H1 (cell line): Measurements from ENCODE around the gene TPMT. TPM values are rescaled to one million over a fixed set of nuclear protein-coding genes. Genes with fewer than 3 reads are reported as not detected.

Experiments used
- CTCF ChIA-PET: fragments of 300-600 bp; sonication (Branson Sonifier 250); formaldehyde crosslinking; loops from one replicate; lab custom pipeline; 2021; ENCODE audit not compliant: partially characterized antibody; lab: Charles Lee
- POLR2A ChIA-PET: fragments of 300-600 bp; sonication (Branson Sonifier 250); formaldehyde crosslinking; loops from one replicate; lab custom pipeline; 2021; ENCODE audit warnings: inconsistent platforms; ENCODE audit not compliant: partially characterized antibody; lab: Charles Lee
- DNase-seq, 2 experiments: peaks; one replicate each; pipeline versions ENCODE4 v3.0.0 to v3.0.0-alpha.2; 2010 to 2022; ENCODE audit warnings: low spot score in 2 of 2, low read depth in 1 of 2, mixed read lengths in 1 of 2
- FAIRE-seq: peaks from 2 replicates; lab custom pipeline; 2011; peaks lifted over from hg19 to GRCh38; lab: Jason Lieb, UNC
- H2AFZ ChIP-seq: 2 replicates; pipeline ENCODE4 v1.8.1; 2012; ENCODE audit warnings: low read length, inconsistent platforms
- H2AK5ac ChIP-seq: 2 replicates; pipeline ENCODE4 v1.6.1; 2013; ENCODE audit warnings: low read depth, low read length
- H2BK120ac ChIP-seq: replicated peaks from 2 replicates; pipeline ENCODE3; 2013; ENCODE audit warnings: low read depth, low read length, inconsistent platforms
- H2BK12ac ChIP-seq: 2 replicates; pipeline ENCODE4 v1.6.1; 2013; ENCODE audit warnings: low read depth, low read length
- H2BK15ac ChIP-seq: 2 replicates; pipeline ENCODE4 v1.6.1; 2013; ENCODE audit warnings: low read length
- H2BK20ac ChIP-seq: 2 replicates; pipeline ENCODE4 v1.6.1; 2013; ENCODE audit warnings: low read length
- H2BK5ac ChIP-seq: 2 replicates; pipeline ENCODE4 v1.6.1; 2013; ENCODE audit warnings: low read depth, low read length
- H3K14ac ChIP-seq: 2 replicates; pipeline ENCODE4 v1.6.1; 2013; ENCODE audit warnings: inconsistent platforms; ENCODE audit not compliant: insufficient read length
- H3K18ac ChIP-seq: 2 replicates; pipeline ENCODE4 v1.6.1; 2013; ENCODE audit warnings: low read length; ENCODE audit errors: extremely low read depth
- H3K23ac ChIP-seq: 2 replicates; pipeline ENCODE4 v1.6.1; 2013; ENCODE audit warnings: inconsistent platforms; ENCODE audit not compliant: insufficient read length
- H3K23me2 ChIP-seq: 2 replicates; pipeline ENCODE4 v1.6.1; 2013; ENCODE audit warnings: low read depth, low read length
- H3K27ac ChIP-seq: 2 replicates; pipeline ENCODE4 v1.6.1; 2011; ENCODE audit warnings: low read depth, low read length, inconsistent platforms
- H3K27me3 ChIP-seq, 4 experiments: replicated peaks in 1 of 4; 1 replicate in 1 of 4; 2 replicates in 3 of 4; pipeline versions ENCODE4 v1.6.1 to v1.8.1; 2011 to 2013; ENCODE audit warnings: low read length in 3 of 4, mild to moderate bottlenecking in 3 of 4, inconsistent platforms in 2 of 4, mixed read lengths in 2 of 4, moderate library complexity in 1 of 4; ENCODE audit not compliant: control insufficient read depth in 3 of 4, insufficient read depth in 3 of 4; ENCODE audit errors: extremely low read depth in 1 of 4
- H3K36me3 ChIP-seq, 4 experiments: 2 replicates each; pipeline versions ENCODE4 v1.6.1 to v1.8.1; 2011 to 2013; ENCODE audit warnings: mild to moderate bottlenecking in 4 of 4, low read length in 3 of 4, moderate library complexity in 2 of 4, control low read depth in 1 of 4, inconsistent platforms in 1 of 4; ENCODE audit not compliant: insufficient read depth in 4 of 4, control insufficient read depth in 2 of 4
- H3K4ac ChIP-seq: replicated peaks from 2 replicates; pipeline ENCODE3; 2013; ENCODE audit warnings: low read length, low read depth, mixed read lengths, inconsistent platforms; ENCODE audit not compliant: insufficient read length
- H3K4me1 ChIP-seq, 4 experiments: replicated peaks in 1 of 4; 1 replicate in 1 of 4; 2 replicates in 3 of 4; pipeline versions ENCODE4 v1.6.1 to v1.8.1; 2011 to 2013; ENCODE audit warnings: low read length in 3 of 4, inconsistent platforms in 2 of 4, mixed read lengths in 1 of 4; ENCODE audit not compliant: insufficient read depth in 4 of 4, control insufficient read depth in 3 of 4
- H3K4me2 ChIP-seq, 2 experiments: 2 replicates each; pipeline versions ENCODE4 v1.6.1 to v1.8.1; 2011 to 2013; ENCODE audit warnings: low read depth in 2 of 2, low read length in 2 of 2, control low read depth in 1 of 2, inconsistent platforms in 1 of 2, mild to moderate bottlenecking in 1 of 2; ENCODE audit not compliant: insufficient read depth in 1 of 2
- H3K4me3 ChIP-seq, 4 experiments: fragments of 200-600, 300-600 bp in 1 of 4; sonication (generic), shearing (Covaris generic), sonication (Bioruptor Twin) in 1 of 4; 2 replicates each; pipeline versions ENCODE4 v1.5.1 to v1.8.1; 2011 to 2016; ENCODE audit warnings: low read length in 4 of 4, low read depth in 3 of 4, control low read depth in 2 of 4, inconsistent platforms in 2 of 4, mild to moderate bottlenecking in 2 of 4, mixed read lengths in 1 of 4, moderate library complexity in 1 of 4; ENCODE audit not compliant: insufficient read depth in 2 of 4; ENCODE audit errors: extremely low read depth in 1 of 4
- H3K56ac ChIP-seq: replicated peaks from 2 replicates; pipeline ENCODE3; 2013; ENCODE audit warnings: low read depth, mild to moderate bottlenecking, mixed read lengths, low read length, inconsistent platforms; ENCODE audit not compliant: insufficient read length
- H3K79me1 ChIP-seq: 2 replicates; pipeline ENCODE4 v1.6.1; 2013; ENCODE audit warnings: low read depth, low read length, control low read depth
- H3K79me2 ChIP-seq, 2 experiments: 2 replicates each; pipeline versions ENCODE4 v1.6.1 to v1.8.1; 2012 to 2013; ENCODE audit warnings: low read length in 2 of 2, mild to moderate bottlenecking in 2 of 2, inconsistent platforms in 1 of 2; ENCODE audit not compliant: insufficient read depth in 2 of 2, control insufficient read depth in 1 of 2
- H3K9ac ChIP-seq, 4 experiments: replicated peaks in 1 of 4; 1 replicate in 1 of 4; 2 replicates in 3 of 4; pipeline versions ENCODE4 v1.6.1 to v1.8.1; 2011 to 2013; ENCODE audit warnings: low read depth in 3 of 4, low read length in 3 of 4, control low read depth in 2 of 4, mild to moderate bottlenecking in 2 of 4, moderate library complexity in 2 of 4, inconsistent platforms in 1 of 4; ENCODE audit errors: extremely low read depth in 1 of 4
- H3K9me3 ChIP-seq, 2 experiments: 2 replicates each; pipeline versions ENCODE4 v1.6.1 to v1.8.1; 2012 to 2013; ENCODE audit warnings: mild to moderate bottlenecking in 2 of 2, moderate library complexity in 2 of 2, control low read depth in 1 of 2, inconsistent platforms in 1 of 2, low read depth in 1 of 2, low read length in 1 of 2, mixed read lengths in 1 of 2; ENCODE audit not compliant: insufficient read depth in 2 of 2
- H4K20me1 ChIP-seq, 2 experiments: replicated peaks in 1 of 2; 2 replicates each; pipeline versions ENCODE3 to v1.8.1; 2011 to 2013; ENCODE audit warnings: inconsistent platforms in 2 of 2, low read length in 2 of 2, mild to moderate bottlenecking in 1 of 2; ENCODE audit not compliant: insufficient read depth in 2 of 2, control insufficient read depth in 1 of 2
- H4K5ac ChIP-seq: 2 replicates; pipeline ENCODE4 v1.6.1; 2013; ENCODE audit warnings: low read length, low read depth, mixed read lengths, inconsistent platforms; ENCODE audit not compliant: insufficient read length
- H4K8ac ChIP-seq: 2 replicates; pipeline ENCODE4 v1.8.0; 2013; ENCODE audit warnings: mild to moderate bottlenecking, moderate library complexity, low read length, inconsistent platforms; ENCODE audit not compliant: insufficient read depth; ENCODE audit errors: extremely low read depth
- H4K91ac ChIP-seq: replicated peaks from 2 replicates; pipeline ENCODE3; 2013; ENCODE audit warnings: low read length, mixed read lengths, inconsistent platforms; ENCODE audit not compliant: insufficient read length
- ASH2L ChIP-seq: fragments of 200-600, 300-600 bp; sonication (generic); IDR thresholded peaks from one replicate; pipeline ENCODE4 v1.7.1; 2017; ENCODE audit warnings: low read length
- ATF3 ChIP-seq: IDR thresholded peaks from 2 replicates; pipeline ENCODE4 v1.6.1; 2011; ENCODE audit warnings: low read depth, mild to moderate bottlenecking, low read length; ENCODE audit not compliant: insufficient read depth
- CBX8 ChIP-seq: fragments of 300-800, 300-1000 bp; sonication (generic); IDR thresholded peaks from 2 replicates; pipeline ENCODE4 v1.7.1; 2016; ENCODE audit warnings: low read depth, low read length, borderline replicate concordance
- E2F6 ChIP-seq: IDR thresholded peaks from 2 replicates; pipeline ENCODE4 v1.6.1; 2012; ENCODE audit warnings: inconsistent platforms
- HDAC6 ChIP-seq: IDR thresholded peaks from one replicate; pipeline ENCODE4 v1.7.1; 2012; ENCODE audit warnings: low read depth, mild to moderate bottlenecking, inconsistent platforms, low read length, moderate library complexity
- POU5F1 ChIP-seq: IDR thresholded peaks from 2 replicates; pipeline ENCODE4 v1.6.1; 2011; ENCODE audit warnings: low read depth, mild to moderate bottlenecking, low read length, moderate library complexity
- RAD21 ChIP-seq, 2 experiments: IDR thresholded peaks in 1 of 2; conservative IDR thresholded peaks in 1 of 2; 2 replicates each; pipeline ENCODE4 v1.6.1; 2011; ENCODE audit warnings: low read depth in 2 of 2, low read length in 2 of 2, improper control_type of control experiment in 1 of 2, inconsistent platforms in 1 of 2, mild to moderate bottlenecking in 1 of 2, moderate library complexity in 1 of 2
- SAP30 ChIP-seq: fragments of 300-600 bp; sonication (generic); IDR thresholded peaks from 2 replicates; pipeline ENCODE4 v1.7.1; 2012; ENCODE audit warnings: low read length, moderate library complexity, mild to moderate bottlenecking, inconsistent platforms; ENCODE audit not compliant: insufficient read depth, insufficient replicate concordance
- SIN3A ChIP-seq, 2 experiments: IDR thresholded peaks in 1 of 2; conservative IDR thresholded peaks in 1 of 2; 2 replicates each; pipeline ENCODE4 v1.6.1; 2011 to 2012; ENCODE audit warnings: low read length in 2 of 2, improper control_type of control experiment in 1 of 2, low read depth in 1 of 2, mild to moderate bottlenecking in 1 of 2
- SIRT6 ChIP-seq: IDR thresholded peaks from one replicate; pipeline ENCODE4 v1.7.1; 2012; ENCODE audit warnings: low read length, inconsistent platforms
- YY1 ChIP-seq: IDR thresholded peaks from 2 replicates; pipeline ENCODE4 v1.6.1; 2011; ENCODE audit warnings: low read depth, mild to moderate bottlenecking, low read length
- WGBS, 2 experiments: shearing (Covaris generic) in 1 of 2; methylation state at CpG; one replicate each; pipeline versions ENCODE4 v1.1.6 to v1.1.7; 2013 to 2015; ENCODE audit warnings: low lambda C conversion rate in 2 of 2, mixed read lengths in 2 of 2, inconsistent platforms in 1 of 2, low coverage in 1 of 2, missing lambda C conversion rate in 1 of 2; ENCODE audit not compliant: insufficient replicate concordance in 2 of 2, insufficient coverage in 1 of 2, insufficient read length in 1 of 2; ENCODE audit errors: extremely low coverage in 1 of 2, missing lambda C conversion rate in 1 of 2; 5-methylcytosine and 5-hydroxymethylcytosine counted together
- polyA plus RNA-seq, 7 experiments: library from polyadenylated mRNA; depleted of rRNA in 3 of 7; stranded (reverse) in 5 of 7; unstranded in 2 of 7; fragments of >200 nt in 5 of 7; fragments of 200-250 nt in 2 of 7; gene quantifications; 1 replicate in 5 of 7; 2 replicates in 1 of 7; 4 replicates in 1 of 7; pipeline versions ENCODE4 v1.2.1 to v1.2.3, GENCODE V29; 2011 to 2013; ENCODE audit warnings: missing spikeins in 2 of 7, mixed read lengths in 2 of 7
- total RNA-seq: library from RNA; stranded (reverse); fragmentation: NEBNext Ultra II Directional; extraction: Animal tissue kit (Norgen Biotek cat#: 25700); gene quantifications from 2 replicates; pipeline ENCODE4 v1.2.1, GENCODE V29; 2021

Gene TPMT
- total and polyA plus RNA-seq, 2 of the 8 experiments (the other 6 are each of a cell fraction or from before 2014, with no cell fraction given): 12.3 to 17.2 TPM

GRCh38 chr6:18186033-18186432 lies 31.2 kb upstream of the TPMT start:
- POLR2A ChIA-PET: interaction anchor here (0.7 to 1.4 kb wide), 4 partner anchors 37 to 78 kb away, joined by 3 to 5 read pairs (median 3); partner anchors contain the start of genes DEK and NHLRC1
- Histone ChIP-seq H3K79me2 (no peaks in the 10 kb centered on the region), H3K4ac (no peak overlapping the region), H3K23me2 (no peaks in the 10 kb centered on the region), H3K79me1 (no peaks in the 10 kb centered on the region), H3K18ac (no peak overlapping the region), H3K27me3 (no peaks in the 10 kb centered on the region), H3K14ac (no peak overlapping the region), H2BK20ac (no peak overlapping the region), H3K27ac (no peak overlapping the region; the same call in 1 of the 2 replicates), H2AFZ (no peak overlapping the region), H2AK5ac (no peak overlapping the region), H3K9ac (no peak overlapping the region), H4K5ac (no peak overlapping the region), H3K4me1 (peaks cover 4 to 15% (median 10%) of the 10 kb centered on the region in 4 experiments), H2BK5ac (no peak overlapping the region), H4K91ac (no peak overlapping the region), H4K20me1 (no peaks in the 10 kb centered on the region), H3K4me2 (peak overlapping the region; percentile 22 to 48; a peak in 2 of 4 replicates), H2BK120ac (no peak overlapping the region), H3K56ac (no peak overlapping the region), H4K8ac (no peak overlapping the region), H3K36me3 (no peaks in the 10 kb centered on the region), H2BK15ac (no peak overlapping the region; the same call in 1 of the 2 replicates), H2BK12ac (no peak overlapping the region), H3K23ac (no peak overlapping the region), H3K4me3 (peak overlapping the region in 1 of 4 experiments; percentile 10; a peak in 1 of 8 replicates), H3K9me3 (no peaks in the 10 kb centered on the region)
- 42% methylated on average over 2 of the region's 2 CpGs; no CpG with 5 or more reads in 1 of the 2 experiments for WGBS, 2 experiments
- CTCF ChIA-PET: interaction anchor here (0.7 to 1.4 kb wide), 3 partner anchors 15 to 64 kb away, joined by 3 to 5 read pairs (median 3); no protein-coding TSS in a partner anchor
- peak; percentile 98 for FAIRE-seq
- DNase-seq: peak in 1 of 2 experiments; percentile 9
- TF ChIP-seq HDAC6 (no peak), RAD21 (IDR thresholded peaks at IDR 0.05 in 1 of 2, conservative IDR thresholded peaks at IDR 0.05 in 1 of 2; ENCODE audit: low read depth in 2 of 2, low read length in 2 of 2) (0 out of 4 replicates have a peak, but pooled peaks of 1 of the 2 experiments have one; percentile 1), POU5F1 (no peak), CBX8 (no peak), ASH2L (no peak), E2F6 (no peak), SIN3A (conservative IDR thresholded peaks at IDR 0.05 in 1 of 2, IDR thresholded peaks at IDR 0.05 in 1 of 2; ENCODE audit: low read depth in 1 of 2, low read length in 2 of 2) (no peak; a peak in 1 of 4 replicates), SIRT6 (no peak), ATF3 (no peak), YY1 (0 out of 2 replicates have a peak, but pooled peaks have one; percentile 23), SAP30 (no peak)
